Measurements from ENCODE around the gene GLI3.

GLI3 gene

GRCh38 chr7:42139751-42140150 is 97.3 kb downstream of the GLI3 start:
- DNase-seq (ENCODE audit: low read depth): no peak
- TF ChIP-seq CTCF (conservative IDR thresholded peaks at IDR 0.05; ENCODE audit: low read depth, low read length): no peak
- no peak overlapping the region for H3K4me3 ChIP-seq (ENCODE audit: low read length)

- peak; percentile 10 for TF ChIP-seq CTCF (conservative IDR thresholded peaks at IDR 0.05; ENCODE audit: low read depth, low read length)
- H3K4me3 ChIP-seq (ENCODE audit: low read length): no peak overlapping the region
- no peak for DNase-seq (ENCODE audit: low read depth)
These were observed 98.3 kb downstream of the GLI3 start for GRCh38 chr7:42138691-42139090.

DNA sequence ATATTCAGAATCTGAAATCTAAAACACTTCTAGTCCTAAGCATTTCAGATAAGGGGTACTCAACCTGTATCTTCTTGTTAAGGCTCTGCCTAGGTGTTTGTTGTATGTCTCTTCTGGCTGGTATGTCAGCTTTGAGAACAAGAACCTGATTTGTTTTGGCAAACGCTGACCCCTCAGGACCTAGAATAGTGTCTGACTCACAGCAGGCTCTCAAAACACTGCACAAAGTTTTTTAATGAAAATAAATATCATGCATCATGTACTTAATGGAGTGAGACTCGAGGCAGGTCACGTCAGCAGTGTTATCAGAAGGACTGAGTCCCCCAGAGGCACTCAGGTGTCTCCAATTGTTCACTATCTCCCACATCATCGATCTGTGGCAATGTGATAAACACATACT is 99.1 kb downstream of the GLI3 start:
- no peak overlapping the region for H3K4me3 ChIP-seq (ENCODE audit: low read length)
- no peak for TF ChIP-seq CTCF (conservative IDR thresholded peaks at IDR 0.05; ENCODE audit: low read depth, low read length)
- no peak for DNase-seq (ENCODE audit: low read depth)

DNA sequence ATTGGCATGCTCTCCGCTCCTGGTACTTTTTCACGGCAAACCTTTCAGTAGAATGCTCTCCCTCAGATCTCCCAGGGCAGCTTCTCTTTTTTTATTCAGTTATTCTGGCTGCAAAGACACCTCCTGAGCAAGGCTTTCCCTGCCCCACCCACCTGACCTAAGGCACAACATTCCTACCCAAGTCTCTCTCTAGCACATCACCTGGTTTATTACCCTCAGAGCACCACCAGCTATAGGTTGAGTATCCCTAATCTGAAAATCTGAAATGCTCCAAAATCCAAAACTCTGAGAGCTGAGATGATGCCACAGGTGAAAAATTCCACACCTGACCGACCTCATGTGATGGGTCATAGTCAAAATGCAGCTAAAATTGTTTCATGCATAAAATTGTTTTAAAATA is 99.6 kb downstream of the GLI3 start:
- TF ChIP-seq CTCF (conservative IDR thresholded peaks at IDR 0.05; ENCODE audit: low read depth, low read length): no peak
- no peak for DNase-seq (ENCODE audit: low read depth)

GRCh38 chr7:42135728-42136127 is 101.3 kb downstream of the GLI3 start:
- no peak for DNase-seq (ENCODE audit: low read depth)
- TF ChIP-seq CTCF (conservative IDR thresholded peaks at IDR 0.05; ENCODE audit: low read depth, low read length): no peak

More for the DNA sequence above, 99.6 kb downstream of the GLI3 start:
- H3K4me3 ChIP-seq (ENCODE audit: low read length): no peak overlapping the region

DNA sequence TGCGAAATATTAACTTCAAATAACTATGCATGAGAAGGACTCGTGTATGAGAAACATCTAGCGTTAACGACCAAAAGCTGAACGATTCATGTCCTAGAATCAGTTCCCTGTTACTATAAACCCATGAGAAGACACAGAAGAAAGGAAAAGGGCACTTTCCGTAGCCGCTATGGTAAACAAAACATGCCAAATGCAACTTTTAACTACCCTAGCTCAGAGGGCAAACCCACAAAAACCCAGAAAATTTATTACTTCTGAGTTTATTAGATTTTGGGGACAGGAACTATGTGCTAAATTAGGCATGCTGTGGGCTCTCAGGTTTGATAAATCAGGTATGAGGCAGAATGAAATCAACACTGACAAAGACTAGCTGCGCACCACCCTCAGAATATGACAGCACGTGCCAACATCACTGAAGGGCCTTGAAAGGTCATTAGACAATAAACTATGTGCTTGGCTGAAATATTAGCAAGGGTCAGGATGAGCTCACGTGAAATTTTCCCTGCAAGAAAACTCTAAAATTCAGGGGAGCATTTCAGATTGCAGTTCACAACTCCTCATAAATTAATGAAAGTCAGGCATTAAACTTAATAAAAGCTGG is 102.6 kb downstream of the GLI3 start:
- TF ChIP-seq CTCF (conservative IDR thresholded peaks at IDR 0.05; ENCODE audit: low read depth, low read length): no peak
- no peak for DNase-seq (ENCODE audit: low read depth)

More at GRCh38 chr7:42135728-42136127, 101.3 kb downstream of the GLI3 start:
- H3K4me3 ChIP-seq (ENCODE audit: low read length): no peak overlapping the region

GRCh38 chr7:42133321-42133720 is 103.7 kb downstream of the GLI3 start:
- H3K4me3 ChIP-seq (ENCODE audit: low read length): no peak overlapping the region
- no peak for DNase-seq (ENCODE audit: low read depth)
- TF ChIP-seq CTCF (conservative IDR thresholded peaks at IDR 0.05; ENCODE audit: low read depth, low read length): no peak

More for the DNA sequence above, 102.6 kb downstream of the GLI3 start:
- H3K4me3 ChIP-seq (ENCODE audit: low read length): no peak overlapping the region
